IMR-90 (cell line): ENCODE data around the gene AGO3. TPM values are rescaled to one million over a fixed set of nuclear protein-coding genes. Genes with fewer than 3 reads are reported as not detected.

Experiments
- ATAC-seq: fragments of 200-7000 bp; cut with Tn5 transposase; 2 replicates; pipeline ENCODE4 v1.9.1; 2020; ENCODE audit warnings: low read depth, mild to moderate bottlenecking, moderate library complexity
- BruUV-seq: library from RNA; stranded (reverse); fragments of 400-500 nt; replicated peaks from 2 replicates; lab custom pipeline; 2021; lab: Mats Ljungman, UMichigan
- CTCF ChIA-PET: fragments of 300-600 bp; formaldehyde crosslinking; extraction: SDS; loops from one replicate; lab custom pipeline; 2021; ENCODE audit warnings: antibody characterized with exemption; lab: Yijun Ruan, JAX
- POLR2A ChIA-PET: fragments of 300-600 bp; sonication (Branson Sonifier 250); formaldehyde crosslinking; loops from one replicate; lab custom pipeline; 2022; ENCODE audit warnings: antibody characterized with exemption; ENCODE audit not compliant: unreplicated experiment; lab: Charles Lee
- DNase-seq: peaks from one replicate; pipeline ENCODE4 v3.0.0; 2013
- H2AFZ ChIP-seq: replicated peaks from 2 replicates; pipeline ENCODE3; 2013; ENCODE audit warnings: low read length, mild to moderate bottlenecking; ENCODE audit not compliant: poor library complexity
- H2AK5ac ChIP-seq: 2 replicates; pipeline ENCODE4 v1.6.1; 2013; ENCODE audit warnings: low read depth, low read length, inconsistent platforms
- H2AK9ac ChIP-seq: replicated peaks from 2 replicates; pipeline ENCODE3; 2013; ENCODE audit warnings: mild to moderate bottlenecking, low read depth, low read length, moderate library complexity; ENCODE audit not compliant: poor library complexity
- H2BK120ac ChIP-seq: 2 replicates; pipeline ENCODE4 v1.6.1; 2013; ENCODE audit warnings: low read depth, low read length, inconsistent platforms
- H2BK15ac ChIP-seq: 3 replicates; pipeline ENCODE4 v1.6.1; 2013; ENCODE audit warnings: low read depth, low read length, inconsistent platforms
- H2BK20ac ChIP-seq: 2 replicates; pipeline ENCODE4 v1.6.1; 2013; ENCODE audit warnings: low read depth, mild to moderate bottlenecking, inconsistent platforms, low read length, moderate library complexity
- H2BK5ac ChIP-seq: 2 replicates; pipeline ENCODE4 v1.6.1; 2013; ENCODE audit warnings: mild to moderate bottlenecking, low read depth, low read length, inconsistent platforms; ENCODE audit not compliant: poor library complexity, severe bottlenecking
- H3K14ac ChIP-seq: replicated peaks from 2 replicates; pipeline ENCODE4 v1.6.1; 2013; ENCODE audit warnings: low read depth, low read length, inconsistent platforms
- H3K18ac ChIP-seq: 2 replicates; pipeline ENCODE4 v1.6.1; 2013; ENCODE audit warnings: low read depth, low read length, control low read depth
- H3K23ac ChIP-seq: 2 replicates; pipeline ENCODE4 v1.6.1; 2013; ENCODE audit warnings: low read depth, low read length, inconsistent platforms
- H3K27ac ChIP-seq: 2 replicates; pipeline ENCODE4 v1.5.1; 2013; ENCODE audit warnings: mild to moderate bottlenecking, control low read depth, low read length; ENCODE audit not compliant: insufficient read depth
- H3K27me3 ChIP-seq: 2 replicates; pipeline ENCODE4 v1.6.1; 2013; ENCODE audit warnings: low read length; ENCODE audit not compliant: control insufficient read depth, insufficient read depth
- H3K36me3 ChIP-seq: 2 replicates; pipeline ENCODE4 v1.6.1; 2013; ENCODE audit warnings: low read length, mixed read lengths; ENCODE audit not compliant: control insufficient read depth, insufficient read depth
- H3K4ac ChIP-seq: 2 replicates; pipeline ENCODE4 v1.6.1; 2013; ENCODE audit warnings: low read depth, low read length, inconsistent platforms
- H3K4me1 ChIP-seq: 2 replicates; pipeline ENCODE4 v1.6.1; 2013; ENCODE audit warnings: low read length, mixed read lengths; ENCODE audit not compliant: control insufficient read depth, insufficient read depth
- H3K4me2 ChIP-seq: 2 replicates; pipeline ENCODE4 v1.6.1; 2013; ENCODE audit warnings: low read depth, mild to moderate bottlenecking, control low read depth, low read length, moderate library complexity
- H3K4me3 ChIP-seq: 2 replicates; pipeline ENCODE4 v1.5.1; 2013; ENCODE audit warnings: low read depth, mild to moderate bottlenecking, control low read depth, low read length, moderate library complexity; ENCODE audit not compliant: insufficient read depth
- H3K56ac ChIP-seq: 2 replicates; pipeline ENCODE4 v1.6.1; 2013; ENCODE audit warnings: low read length, inconsistent platforms; ENCODE audit not compliant: insufficient read depth; ENCODE audit errors: extremely low read depth
- H3K79me1 ChIP-seq, 2 experiments: 2 replicates each; pipeline ENCODE4 v1.6.1; 2013; ENCODE audit warnings: low read length in 2 of 2, inconsistent platforms in 1 of 2, low read depth in 1 of 2
- H3K9ac ChIP-seq: 2 replicates; pipeline ENCODE4 v1.6.1; 2013; ENCODE audit warnings: low read depth, low read length, control low read depth
- H3K9me1 ChIP-seq: 2 replicates; pipeline ENCODE4 v1.6.1; 2013; ENCODE audit warnings: low read length, inconsistent platforms; ENCODE audit not compliant: insufficient read depth
- H3K9me3 ChIP-seq: 2 replicates; pipeline ENCODE4 v1.6.1; 2013; ENCODE audit warnings: low read length; ENCODE audit not compliant: control insufficient read depth, insufficient read depth
- H4K20me1 ChIP-seq: 2 replicates; pipeline ENCODE4 v1.6.1; 2013; ENCODE audit warnings: low read length, inconsistent platforms; ENCODE audit not compliant: insufficient read depth
- H4K5ac ChIP-seq: 2 replicates; pipeline ENCODE4 v1.6.1; 2013; ENCODE audit warnings: mild to moderate bottlenecking, low read depth, low read length, control low read depth
- H4K8ac ChIP-seq, 2 experiments: 2 replicates each; pipeline ENCODE4 v1.6.1; 2013; ENCODE audit warnings: low read depth in 2 of 2, low read length in 2 of 2, control low read depth in 1 of 2, inconsistent platforms in 1 of 2
- H4K91ac ChIP-seq: 2 replicates; pipeline ENCODE4 v1.6.1; 2013; ENCODE audit warnings: low read depth, low read length, inconsistent platforms; ENCODE audit not compliant: insufficient read depth
- BHLHE40 ChIP-seq: fragments of 150-350 bp; IDR thresholded peaks from 2 replicates; pipeline ENCODE4 v1.6.1; 2016; ENCODE audit warnings: mild to moderate bottlenecking, low read depth, low read length
- CEBPB ChIP-seq: IDR thresholded peaks from 2 replicates; pipeline ENCODE4 v1.6.1; 2012; ENCODE audit warnings: low read depth, low read length, improper control_type of control experiment
- MXI1 ChIP-seq: IDR thresholded peaks from 2 replicates; pipeline ENCODE4 v1.6.1; 2012; ENCODE audit warnings: low read depth, mild to moderate bottlenecking, low read length, moderate library complexity, borderline replicate concordance
- NFE2L2 ChIP-seq: fragments of 150-350 bp; IDR thresholded peaks from 2 replicates; pipeline ENCODE4 v1.6.1; 2016; ENCODE audit warnings: low read depth, mild to moderate bottlenecking, low read length
- POLR2A ChIP-seq: IDR thresholded peaks from 2 replicates; pipeline ENCODE4 v1.6.1; 2012; ENCODE audit warnings: mild to moderate bottlenecking, low read depth, low read length
- RCOR1 ChIP-seq: IDR thresholded peaks from 2 replicates; pipeline ENCODE4 v1.6.1; 2012; ENCODE audit warnings: mild to moderate bottlenecking, low read length, improper control_type of control experiment; ENCODE audit not compliant: insufficient replicate concordance
- RFX5 ChIP-seq: IDR thresholded peaks from 2 replicates; pipeline ENCODE4 v1.8.0; 2012; ENCODE audit warnings: low read depth, mild to moderate bottlenecking, low read length, moderate library complexity
- USF2 ChIP-seq: fragments of 150-350 bp; IDR thresholded peaks from 2 replicates; pipeline ENCODE4 v1.6.1; 2017; ENCODE audit warnings: mild to moderate bottlenecking, antibody characterized with exemption, low read length, low read depth
- WGBS, 2 experiments: methylation state at CpG; one replicate each; pipeline versions ENCODE4 v1.1.5 to v1.1.7; 2013; ENCODE audit warnings: missing lambda C conversion rate in 2 of 2; ENCODE audit not compliant: insufficient read length in 1 of 2; ENCODE audit errors: extremely low coverage in 2 of 2; 5-methylcytosine and 5-hydroxymethylcytosine counted together
- dilution Hi-C: fragments of 300-500 bp; cut with HindIII; formaldehyde crosslinking; loops from one replicate; pipeline ENCODE4 v1.14.3; 2018; ENCODE audit warnings: low sequenced_read_pairs; ENCODE audit not compliant: unreplicated experiment
- in situ Hi-C: fragments of 300-500 bp; cut with MboI; formaldehyde crosslinking; loops from 3 replicates; pipeline ENCODE4 v1.14.3; 2019; ENCODE audit warnings: low sequenced_read_pairs, inconsistent platforms, mixed read lengths
- intact Hi-C: fragments of 100-400 bp; cut with micrococcal nuclease; formaldehyde crosslinking; loops from 2 replicates; pipeline ENCODE4 v1.10.0; 2022
- polyA plus RNA-seq, 3 experiments: library from polyadenylated mRNA; depleted of rRNA; stranded (reverse); fragments of >200 nt; gene quantifications; 2 replicates each; pipeline ENCODE4 v1.2.3, GENCODE V29; 2012; ENCODE audit warnings: low replicate concordance in 1 of 3
- total RNA-seq: library from RNA; depleted of rRNA; stranded (reverse); fragments of >200 nt; gene quantifications from 2 replicates; pipeline ENCODE4 v1.2.3, GENCODE V29; 2012

Gene AGO3
- total and polyA plus RNA-seq, 2 of the 4 experiments (the other 2 are of a cell fraction) = 8.9 to 25.6 TPM

- no peak overlapping the region for H2AK5ac ChIP-seq
- no peaks in the 10 kb centered on the region for H4K20me1 ChIP-seq
- no peak overlapping the region for H3K56ac ChIP-seq
- dilution Hi-C loops = no loop called here
- H3K27ac ChIP-seq = no peak overlapping the region
- no peaks in the 10 kb centered on the region for H3K79me1 ChIP-seq
- H3K9ac ChIP-seq = no peak overlapping the region
- ChIA-PET CTCF (interaction anchor here (0.6 to 1.7 kb wide), 3 partner anchors 34 to 196 kb away, joined by 3 to 11 read pairs (median 3); no protein-coding TSS in a partner anchor), POLR2A (no interaction called here)
- H3K9me1 ChIP-seq = no peaks in the 10 kb centered on the region
- H3K27me3 ChIP-seq = no peaks in the 10 kb centered on the region
- no peak overlapping the region for H2BK20ac ChIP-seq
- WGBS, 2 experiments = 56% methylated on average over 1 of the region's 6 CpGs; no CpG with 5 or more reads in 1 of the 2 experiments
- H3K18ac ChIP-seq = no peak overlapping the region
- no peak overlapping the region for H4K5ac ChIP-seq
- intact Hi-C loops = loop anchor here (10.0 kb wide), 1 partner anchor 114 kb away; no protein-coding TSS in a partner anchor
- no peak overlapping the region for H3K23ac ChIP-seq
- DNase-seq = no peak
- peak overlapping the region; percentile 57 for H2AK9ac ChIP-seq
- no peak overlapping the region for H2BK5ac ChIP-seq
- H3K4ac ChIP-seq = no peak overlapping the region
- no peak overlapping the region for H3K4me2 ChIP-seq
- 0 out of 2 replicates have a peak overlapping the region, but pooled peaks have one; percentile 25 for H2BK120ac ChIP-seq
- H2BK15ac ChIP-seq = no peak overlapping the region
- peak overlapping the region; percentile 85 for H2AFZ ChIP-seq
- no peak overlapping the region for H4K91ac ChIP-seq
- H3K36me3 ChIP-seq = no peaks in the 10 kb centered on the region; the same call in 1 of the 2 replicates
- no peaks in the 10 kb centered on the region for H3K4me1 ChIP-seq
- H3K9me3 ChIP-seq = no peaks in the 10 kb centered on the region
- H3K14ac ChIP-seq = no peak overlapping the region
- TF ChIP-seq RCOR1 = no peak
- no peak for TF ChIP-seq RFX5
- no peak for TF ChIP-seq NFE2L2
- TF ChIP-seq POLR2A = no peak
- TF ChIP-seq BHLHE40 = no peak
- no peak for TF ChIP-seq MXI1
- TF ChIP-seq CEBPB = no peak
- TF ChIP-seq USF2 = no peak
- no TSS peak for BruUV-seq
- H3K4me3 ChIP-seq = no peak overlapping the region
- in situ Hi-C loops = loop anchor here (5.0 to 25.0 kb wide), 2 partner anchors 87 to 312 kb away; no protein-coding TSS in a partner anchor
- H4K8ac ChIP-seq = no peak overlapping the region
- ATAC-seq = no peak
Measured at GRCh38 chr1:36100376-36100775, 169.5 kb downstream of the AGO3 start.
